DMS53 treated with DMSO at 0.1 percent for 48 hours (cell line): ENCODE results near the gene TMEM225B.
"Not testable (repeated sequence)": the region's sequence is repeated elsewhere in the genome, so short reads cannot be mapped to it uniquely, and the experiment has no call there.

ENCODE experiments used
- DNase-seq: peaks from one replicate; lab custom pipeline; 2025; ENCODE audit not compliant: unreplicated experiment; lab: John Stamatoyannopoulos, UW

TMEM225B gene

GRCh38 chr7:99653754-99654153 is 55.7 kb downstream of the TMEM225B start:
- no peak for DNase-seq

GRCh38 chr7:99654626-99655025 is 56.6 kb downstream of the TMEM225B start:
- DNase-seq, result not testable (repeated sequence)

GRCh38 chr7:99657879-99658278 is 59.8 kb downstream of the TMEM225B start:
- not testable (repeated sequence) for DNase-seq
